ENCODE results near the gene TRIM24. TPM values are rescaled to one million over a fixed set of nuclear protein-coding genes. Genes with fewer than 3 reads are reported as not detected.

TRIM24 gene
- polyA plus RNA-seq, 4 donors: 50.4 to 64.9 (median 60.0) TPM

- no peak for DNase-seq (ENCODE audit: low read depth in 4 of 4, low spot score in 3 of 4)
These were observed 148.2 kb downstream of the TRIM24 start for GRCh38 chr7:138608275-138608674.

- no peak for DNase-seq (ENCODE audit: low read depth in 4 of 4, low spot score in 3 of 4)
These were observed 150.7 kb downstream of the TRIM24 start for GRCh38 chr7:138610671-138611170.

GRCh38 chr7:138613630-138614029 is 153.6 kb downstream of the TRIM24 start:
- no peak for DNase-seq (ENCODE audit: low read depth in 4 of 4, low spot score in 3 of 4)

- no peak for DNase-seq (ENCODE audit: low read depth in 4 of 4, low spot score in 3 of 4)
These were observed 156.0 kb downstream of the TRIM24 start for GRCh38 chr7:138616085-138616484.

- DNase-seq (ENCODE audit: low read depth in 4 of 4, low spot score in 3 of 4): no peak
These were observed 158.4 kb downstream of the TRIM24 start for GRCh38 chr7:138618506-138618905.

- DNase-seq (ENCODE audit: low read depth in 4 of 4, low spot score in 3 of 4): no peak
These were observed 158.9 kb downstream of the TRIM24 start for GRCh38 chr7:138618933-138619332.

- no peak for DNase-seq (ENCODE audit: low read depth in 4 of 4, low spot score in 3 of 4)
These were observed 162.8 kb downstream of the TRIM24 start for GRCh38 chr7:138622841-138623240.

GRCh38 chr7:138625084-138625848 is 165.2 kb downstream of the TRIM24 start:
- no peak for DNase-seq (ENCODE audit: low read depth in 4 of 4, low spot score in 3 of 4)

- no peak for DNase-seq (ENCODE audit: low read depth in 4 of 4, low spot score in 3 of 4)
These were observed 165.8 kb downstream of the TRIM24 start for GRCh38 chr7:138625849-138626230.

- DNase-seq (ENCODE audit: low read depth in 4 of 4, low spot score in 3 of 4): no peak
These were observed 166.8 kb downstream of the TRIM24 start for GRCh38 chr7:138626846-138627245.

GRCh38 chr7:138627361-138627760 is 167.3 kb downstream of the TRIM24 start:
- no peak for DNase-seq (ENCODE audit: low read depth in 4 of 4, low spot score in 3 of 4)

GRCh38 chr7:138630059-138630610 is 170.1 kb downstream of the TRIM24 start:
- no peak for DNase-seq (ENCODE audit: low read depth in 4 of 4, low spot score in 3 of 4)

- no peak for DNase-seq (ENCODE audit: low read depth in 4 of 4, low spot score in 3 of 4)
These were observed 172.3 kb downstream of the TRIM24 start for GRCh38 chr7:138632384-138632783.

- DNase-seq (ENCODE audit: low read depth in 4 of 4, low spot score in 3 of 4): no peak
These were observed 173.0 kb downstream of the TRIM24 start for GRCh38 chr7:138632826-138633602.

Other genes starting within 250 kb of the TRIM24 start
- 1 to 10 TPM; 2.3 to 5.1 (median 2.9) TPM for gene SVOPL, start 241.1 kb downstream of the TRIM24 start, polyA plus RNA-seq (ENCODE audit: insufficient read length in 4 of 4)

Data from right renal pelvis (tissue), 4 donors.